ENCODE results near the gene CNIH2.
"Not testable (repeated sequence)": the region's sequence is repeated elsewhere in the genome, so short reads cannot be mapped to it uniquely, and the experiment has no call there.

CNIH2 gene

DNA sequence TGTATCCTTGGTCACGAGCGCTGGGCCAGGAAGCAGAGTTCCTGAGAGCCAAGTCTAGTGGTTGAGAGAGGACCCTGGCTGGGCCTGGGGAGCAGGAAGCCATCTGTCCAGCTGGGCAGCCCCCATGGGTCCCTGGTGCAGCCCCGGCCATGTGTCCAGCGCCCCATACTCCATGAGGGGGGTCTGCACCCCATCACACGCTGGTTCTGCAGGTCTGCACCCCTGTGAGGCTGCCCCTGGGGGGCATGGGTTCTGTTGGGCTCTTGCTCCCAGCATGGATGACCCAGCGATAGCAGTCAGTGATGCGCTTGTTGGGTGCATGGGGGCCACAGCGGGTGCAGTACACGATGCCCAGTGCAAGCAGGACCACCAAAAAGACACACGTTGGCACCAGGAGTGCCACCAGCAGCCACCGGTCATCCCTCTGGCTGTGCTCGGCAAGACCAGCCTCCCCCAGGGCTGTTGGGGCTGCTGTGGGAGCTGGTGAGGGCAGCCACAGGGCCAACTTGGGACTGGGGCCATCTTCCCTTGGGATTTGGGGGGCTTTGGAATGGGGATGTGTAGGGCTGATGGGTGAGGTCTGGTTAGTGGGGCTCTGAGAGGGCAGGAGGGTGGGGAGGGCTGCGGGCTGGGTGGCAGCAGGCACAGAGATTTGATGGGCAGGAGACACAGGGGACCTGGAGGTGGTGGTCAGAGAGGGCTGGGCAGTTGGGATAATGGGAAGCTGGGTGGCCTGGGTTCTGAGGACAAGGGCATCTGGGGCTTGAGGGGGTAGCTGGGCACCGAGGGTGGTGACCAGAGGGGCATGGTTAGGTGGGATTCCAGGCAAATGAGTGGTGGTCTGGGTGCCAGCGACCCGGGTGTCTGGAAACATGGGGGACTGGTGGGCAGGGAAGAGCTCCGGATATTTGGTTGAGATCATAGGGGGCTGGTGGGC, 36.9 kb downstream of the CNIH2 start:
- no peak for DNase-seq

- DNase-seq: no peak
These were observed 37.5 kb downstream of the CNIH2 start for GRCh38 chr11:66315498-66315885.

DNA sequence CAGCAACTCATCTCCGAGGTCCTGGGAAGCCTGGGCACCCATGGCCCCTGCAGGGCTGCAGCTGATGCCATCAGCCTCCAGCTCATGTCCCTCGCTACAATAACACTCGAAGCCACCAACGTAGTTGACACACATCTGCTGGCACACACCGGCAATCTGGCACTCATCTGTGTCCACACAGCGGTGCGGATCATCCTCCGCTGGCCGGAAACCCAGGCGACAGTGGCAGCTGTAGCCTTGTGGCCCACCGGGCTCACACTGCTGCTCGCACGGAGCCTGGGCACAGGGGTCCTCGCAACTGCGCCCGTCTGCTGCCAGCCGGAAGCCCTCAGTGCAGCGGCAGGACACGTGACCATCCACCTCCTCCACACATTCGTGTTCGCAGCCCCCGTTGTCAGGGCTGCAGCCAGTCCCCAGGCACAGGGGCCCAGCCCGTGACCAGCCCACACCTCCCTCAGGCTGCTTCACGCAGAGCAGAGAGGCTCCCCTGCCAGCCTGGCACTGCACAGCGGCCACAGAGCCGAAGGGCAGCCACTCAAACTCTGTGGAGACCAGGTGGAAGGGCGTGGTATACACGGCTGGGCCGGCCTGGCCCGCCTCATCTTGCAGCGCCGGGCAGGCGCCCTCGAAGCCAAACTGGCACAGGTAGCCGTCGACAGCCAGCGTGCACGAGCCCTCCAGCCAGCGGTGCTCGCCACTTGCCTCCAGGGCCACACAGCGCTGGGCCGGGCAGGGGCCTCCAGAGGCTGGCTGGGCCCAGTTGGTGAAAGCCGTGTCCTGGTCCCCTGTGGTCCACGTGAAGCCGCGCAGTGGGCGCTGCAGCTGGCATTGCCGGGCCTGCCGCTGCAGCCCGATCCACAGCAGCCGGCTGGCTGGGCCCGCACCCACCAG, 38.2 kb downstream of the CNIH2 start:
- DNase-seq: no peak

GRCh38 chr11:66316849-66317251, 38.9 kb downstream of the CNIH2 start, which contains the start of gene CD248:
CD248 (minus strand) TSS chr11:66317044; CDS start chr11:66317027, 17 bp downstream.
- peak in 10 of 56 donors; percentile 4 to 42 (median 32) for DNase-seq

- DNase-seq: peak in 5 of 56 donors; percentile 7 to 22 (median 17)
These were observed 39.3 kb downstream of the CNIH2 start for GRCh38 chr11:66317322-66317722.

DNA sequence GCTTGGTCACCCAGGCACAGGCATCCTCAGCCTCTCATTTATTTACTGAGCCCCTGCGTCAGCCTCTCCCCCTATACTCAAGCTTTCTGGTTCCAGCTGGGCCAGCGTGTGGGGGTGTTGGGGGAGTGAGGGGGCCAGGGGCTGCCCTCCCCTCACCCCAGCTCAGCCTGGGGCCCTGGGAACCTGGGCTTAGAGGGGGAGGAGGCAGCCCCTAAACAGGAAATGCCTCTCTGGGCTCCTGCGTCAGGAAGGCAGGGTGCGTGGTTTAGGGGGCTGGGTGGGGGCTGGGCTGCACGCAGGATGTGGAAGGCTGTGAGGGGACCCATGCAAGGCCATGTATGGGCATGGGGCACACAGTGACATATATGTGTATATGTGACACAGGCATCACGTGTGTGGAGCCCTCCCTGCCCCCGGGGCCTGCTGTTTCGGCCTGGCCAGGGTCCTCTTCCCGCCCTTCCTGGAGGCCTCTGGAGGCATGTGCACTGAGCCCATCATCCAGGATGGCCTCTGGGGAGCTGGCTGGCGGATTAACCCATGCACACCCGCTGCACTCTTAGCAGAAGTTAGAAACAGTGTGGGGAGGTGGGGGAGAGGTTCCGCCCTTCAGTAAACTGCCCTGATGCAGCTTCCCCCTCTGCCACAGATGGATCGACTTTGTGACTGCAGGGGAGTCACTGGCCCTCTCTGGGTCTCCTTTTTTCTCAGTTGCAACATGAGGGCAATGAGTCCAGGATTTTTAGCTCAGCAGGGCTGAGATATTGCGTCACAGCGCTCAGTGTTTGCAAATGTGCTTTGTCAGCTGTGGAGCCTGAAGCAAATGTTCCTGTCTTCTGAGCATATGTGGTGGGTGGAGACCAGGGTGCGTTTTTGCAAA, 40.0 kb downstream of the CNIH2 start:
- DNase-seq: peak in 5 of 56 donors; percentile 7 to 35 (median 14)

DNA sequence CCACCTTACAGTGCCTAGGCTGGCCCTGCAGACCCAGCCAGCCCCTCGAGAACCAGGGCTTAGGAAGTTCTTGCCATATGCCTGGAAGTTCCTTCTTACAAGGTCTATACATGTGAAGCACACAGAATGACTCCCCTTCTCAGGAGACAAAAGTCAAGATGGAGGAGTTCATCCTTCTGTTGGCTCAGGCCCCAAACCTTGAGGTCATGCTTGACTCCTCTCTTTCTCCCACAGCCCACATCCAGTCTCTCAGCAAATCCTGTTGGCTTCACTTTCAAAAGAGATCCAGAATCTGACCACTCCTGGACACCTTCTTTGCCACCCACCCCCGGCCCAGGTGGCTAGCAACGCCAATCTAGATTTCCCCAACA, 40.6 kb downstream of the CNIH2 start:
- DNase-seq: no peak

- not testable (repeated sequence) for DNase-seq
These were observed 42.3 kb downstream of the CNIH2 start for GRCh38 chr11:66320289-66320688.

GRCh38 chr11:66320748-66321147, 42.8 kb downstream of the CNIH2 start:
- DNase-seq: not testable (repeated sequence)

GRCh38 chr11:66321606-66322005, 43.6 kb downstream of the CNIH2 start:
- DNase-seq: no peak

- no peak for DNase-seq
These were observed 44.9 kb downstream of the CNIH2 start for GRCh38 chr11:66322732-66323427.

GRCh38 chr11:66323684-66324083, 45.7 kb downstream of the CNIH2 start:
- DNase-seq: no peak

- no peak for DNase-seq
These were observed 46.7 kb downstream of the CNIH2 start for GRCh38 chr11:66324664-66325063.

DNA sequence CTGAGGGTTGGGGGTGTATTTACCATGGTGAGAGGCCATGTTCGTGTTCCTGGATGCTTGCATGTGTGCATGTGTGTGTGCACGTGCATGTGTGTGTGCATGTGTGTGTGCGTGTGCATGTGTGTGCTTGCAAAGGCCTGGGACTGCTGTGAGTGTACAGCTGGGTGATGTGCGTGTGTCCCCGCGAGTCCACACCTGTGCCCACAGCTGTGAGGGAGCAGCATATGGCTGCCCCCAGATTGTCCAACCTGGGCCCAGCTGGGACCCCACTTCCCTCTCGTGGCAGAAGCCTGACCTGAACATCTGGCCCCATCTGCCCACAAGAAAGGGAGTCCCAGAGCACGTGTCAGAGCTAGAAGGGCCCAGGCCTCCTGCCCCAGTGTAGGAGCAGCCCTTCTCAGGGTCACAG, 47.3 kb downstream of the CNIH2 start:
- no peak for DNase-seq

- DNase-seq: peak in 4 of 56 donors; percentile 10 to 31 (median 19)
These were observed 48.5 kb downstream of the CNIH2 start for GRCh38 chr11:66326261-66327111.

DNA sequence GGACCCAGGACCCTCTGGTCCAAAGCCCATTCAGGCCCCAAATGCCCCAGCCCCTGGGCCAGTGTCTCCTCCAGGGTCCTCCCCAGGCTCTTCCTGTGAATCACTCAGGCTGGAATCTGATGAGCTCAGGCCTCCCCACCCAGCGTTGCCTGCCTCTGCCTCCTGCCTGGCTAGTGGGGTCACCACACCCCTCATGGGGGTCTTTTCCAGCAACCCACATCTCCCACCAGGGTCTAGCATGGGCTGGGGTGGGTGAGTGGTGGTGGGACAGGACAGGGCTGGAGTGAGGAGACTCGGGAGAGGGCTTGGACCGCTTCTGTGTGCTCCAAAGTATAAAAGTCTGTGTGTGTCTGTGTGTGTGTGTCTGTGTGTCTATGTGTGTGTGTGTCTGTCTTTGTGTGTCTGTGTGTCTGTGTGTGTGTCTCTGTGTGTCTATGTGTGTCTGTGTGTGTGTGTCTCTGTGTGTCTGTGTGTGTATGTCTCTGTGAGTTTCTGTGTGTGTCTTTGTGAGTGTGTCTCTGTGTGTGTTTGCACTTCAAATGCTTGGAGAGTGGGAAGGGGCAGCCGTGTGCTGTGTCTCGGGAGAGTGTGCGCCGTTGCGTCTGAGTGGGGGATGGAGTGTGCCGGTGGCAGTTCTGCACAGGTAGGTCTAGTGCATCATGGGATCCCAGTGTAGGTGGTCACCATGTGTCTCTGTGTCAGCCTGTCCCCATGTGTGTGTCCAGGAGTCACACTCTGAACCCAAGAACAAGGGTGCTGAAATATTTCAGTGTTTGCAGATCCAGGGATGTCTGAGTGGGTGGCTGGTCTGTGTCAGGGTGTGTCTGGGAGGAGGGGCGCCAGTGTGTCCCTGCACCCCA, 49.4 kb downstream of the CNIH2 start:
- no peak for DNase-seq

- DNase-seq: no peak
These were observed 50.0 kb downstream of the CNIH2 start for GRCh38 chr11:66328031-66328301.

- DNase-seq: peak in 50 of 56 donors; percentile 10 to 82 (median 56)
These were observed 50.5 kb downstream of the CNIH2 start for GRCh38 chr11:66328302-66329144.
